ENCODE results near the gene ZNF213.

Gene ZNF213

GRCh38 chr16:3122926-3123570 is 11.8 kb upstream of the ZNF213 start:
- no peak overlapping the region for H3K4me3 ChIP-seq (ENCODE audit: low read length, poor library complexity, severe bottlenecking)
- H3K27me3 ChIP-seq (ENCODE audit: insufficient read depth, low read length, poor library complexity, severe bottlenecking), result no peaks in the 10 kb centered on the region
- no peaks in the 10 kb centered on the region for H3K79me2 ChIP-seq (ENCODE audit: insufficient read depth, low read length)
- no peaks in the 10 kb centered on the region for H3K36me3 ChIP-seq (ENCODE audit: insufficient read depth, low read length)
- H3F3A ChIP-seq (ENCODE audit: low read depth), result no peaks in the 10 kb centered on the region
- no peak overlapping the region for H3K4me2 ChIP-seq (ENCODE audit: low read depth, low read length, poor library complexity, severe bottlenecking)
- H3K9ac ChIP-seq (ENCODE audit: low read depth, low read length, poor library complexity, severe bottlenecking), result no peak overlapping the region
- H3K4me1 ChIP-seq (ENCODE audit: insufficient read depth, low read length, poor library complexity, severe bottlenecking), result peaks cover 8% of the 10 kb centered on the region
- no peaks in the 10 kb centered on the region for H3K9me2 ChIP-seq (replicated peaks; ENCODE audit: low read depth, low read length)
- H4K20me1 ChIP-seq (ENCODE audit: insufficient read depth, low read length, poor library complexity, severe bottlenecking), result no peaks in the 10 kb centered on the region
- TF ChIP-seq, protein P1, sequence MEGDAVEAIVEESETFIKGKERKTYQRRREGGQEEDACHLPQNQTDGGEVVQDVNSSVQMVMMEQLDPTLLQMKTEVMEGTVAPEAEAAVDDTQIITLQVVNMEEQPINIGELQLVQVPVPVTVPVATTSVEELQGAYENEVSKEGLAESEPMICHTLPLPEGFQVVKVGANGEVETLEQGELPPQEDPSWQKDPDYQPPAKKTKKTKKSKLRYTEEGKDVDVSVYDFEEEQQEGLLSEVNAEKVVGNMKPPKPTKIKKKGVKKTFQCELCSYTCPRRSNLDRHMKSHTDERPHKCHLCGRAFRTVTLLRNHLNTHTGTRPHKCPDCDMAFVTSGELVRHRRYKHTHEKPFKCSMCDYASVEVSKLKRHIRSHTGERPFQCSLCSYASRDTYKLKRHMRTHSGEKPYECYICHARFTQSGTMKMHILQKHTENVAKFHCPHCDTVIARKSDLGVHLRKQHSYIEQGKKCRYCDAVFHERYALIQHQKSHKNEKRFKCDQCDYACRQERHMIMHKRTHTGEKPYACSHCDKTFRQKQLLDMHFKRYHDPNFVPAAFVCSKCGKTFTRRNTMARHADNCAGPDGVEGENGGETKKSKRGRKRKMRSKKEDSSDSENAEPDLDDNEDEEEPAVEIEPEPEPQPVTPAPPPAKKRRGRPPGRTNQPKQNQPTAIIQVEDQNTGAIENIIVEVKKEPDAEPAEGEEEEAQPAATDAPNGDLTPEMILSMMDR (conservative IDR thresholded peaks at IDR 0.05; ENCODE audit: low read length), result no peak
- H3K9me3 ChIP-seq (ENCODE audit: insufficient read depth, low read depth, low read length), result no peaks in the 10 kb centered on the region
- no peak overlapping the region for H2AFZ ChIP-seq (ENCODE audit: low read length)

- Histone ChIP-seq H3F3A (ENCODE audit: low read depth) (no peaks in the 10 kb centered on the region), H3K4me2 (ENCODE audit: low read depth, low read length, poor library complexity, severe bottlenecking) (peak overlapping the region; percentile 79), H3K4me1 (ENCODE audit: insufficient read depth, low read length, poor library complexity, severe bottlenecking) (peaks cover 8% of the 10 kb centered on the region), H3K9me3 (ENCODE audit: insufficient read depth, low read depth, low read length) (no peaks in the 10 kb centered on the region), H2AFZ (ENCODE audit: low read length) (peak overlapping the region; percentile 73), H3K4me3 (ENCODE audit: low read length, poor library complexity, severe bottlenecking) (peak overlapping the region; percentile 82), H3K27me3 (ENCODE audit: insufficient read depth, low read length, poor library complexity, severe bottlenecking) (no peaks in the 10 kb centered on the region), H3K9ac (ENCODE audit: low read depth, low read length, poor library complexity, severe bottlenecking) (peak overlapping the region; percentile 68), H4K20me1 (ENCODE audit: insufficient read depth, low read length, poor library complexity, severe bottlenecking) (no peaks in the 10 kb centered on the region), H3K79me2 (ENCODE audit: insufficient read depth, low read length) (no peaks in the 10 kb centered on the region), H3K9me2 (replicated peaks; ENCODE audit: low read depth, low read length) (no peaks in the 10 kb centered on the region), H3K36me3 (ENCODE audit: insufficient read depth, low read length) (no peaks in the 10 kb centered on the region)
- TF ChIP-seq EZH2phosphoT487 (IDR thresholded peaks at IDR 0.05; ENCODE audit: borderline replicate concordance), result no peak
Measured at GRCh38 chr16:3123986-3124886, 10.6 kb upstream of the ZNF213 start.

GRCh38 chr16:3127745-3128144 is 7.1 kb upstream of the ZNF213 start:
- Histone ChIP-seq H3K9me3 (ENCODE audit: insufficient read depth, low read depth, low read length) (no peaks in the 10 kb centered on the region), H3K4me2 (ENCODE audit: low read depth, low read length, poor library complexity, severe bottlenecking) (no peak overlapping the region), H3K9ac (ENCODE audit: low read depth, low read length, poor library complexity, severe bottlenecking) (no peak overlapping the region), H3K4me1 (ENCODE audit: insufficient read depth, low read length, poor library complexity, severe bottlenecking) (peaks cover 8% of the 10 kb centered on the region), H4K20me1 (ENCODE audit: insufficient read depth, low read length, poor library complexity, severe bottlenecking) (no peaks in the 10 kb centered on the region), H3K4me3 (ENCODE audit: low read length, poor library complexity, severe bottlenecking) (no peak overlapping the region), H3K27me3 (ENCODE audit: insufficient read depth, low read length, poor library complexity, severe bottlenecking) (no peaks in the 10 kb centered on the region), H3F3A (ENCODE audit: low read depth) (no peaks in the 10 kb centered on the region), H3K9me2 (replicated peaks; ENCODE audit: low read depth, low read length) (no peaks in the 10 kb centered on the region), H3K79me2 (ENCODE audit: insufficient read depth, low read length) (peaks cover 5% of the 10 kb centered on the region; the same call in 1 of the 2 replicates), H2AFZ (ENCODE audit: low read length) (no peak overlapping the region), H3K36me3 (ENCODE audit: insufficient read depth, low read length) (no peaks in the 10 kb centered on the region)
- TF ChIP-seq EZH2phosphoT487 (IDR thresholded peaks at IDR 0.05; ENCODE audit: borderline replicate concordance), result no peak
- TF ChIP-seq, protein P1 (conservative IDR thresholded peaks at IDR 0.05; ENCODE audit: low read length), result no peak
